Endometrial microvascular endothelial cells (primary cell): Measurements from ENCODE around the gene MBD1. TPM values are rescaled to one million over a fixed set of nuclear protein-coding genes. Genes with fewer than 3 reads are reported as not detected.
"Not testable (repeated sequence)": the region's sequence is repeated elsewhere in the genome, so short reads cannot be mapped to it uniquely, and the experiment has no call there.

Experiments
- in situ Hi-C: cut with HindIII; loops from 2 replicates; pipeline ENCODE4 v1.10.0; 2017; ENCODE audit warnings: low sequenced_read_pairs, low pct_unique_long_range_greater_than_20kb; ENCODE audit errors: inconsistent ontology term
- total RNA-seq: library from RNA; depleted of rRNA; stranded (reverse); fragments of >200 nt; gene quantifications from one replicate; pipeline ENCODE4 v1.2.3, GENCODE V29; 2015; ENCODE audit errors: inconsistent ontology term

The MBD1 gene, protein sequence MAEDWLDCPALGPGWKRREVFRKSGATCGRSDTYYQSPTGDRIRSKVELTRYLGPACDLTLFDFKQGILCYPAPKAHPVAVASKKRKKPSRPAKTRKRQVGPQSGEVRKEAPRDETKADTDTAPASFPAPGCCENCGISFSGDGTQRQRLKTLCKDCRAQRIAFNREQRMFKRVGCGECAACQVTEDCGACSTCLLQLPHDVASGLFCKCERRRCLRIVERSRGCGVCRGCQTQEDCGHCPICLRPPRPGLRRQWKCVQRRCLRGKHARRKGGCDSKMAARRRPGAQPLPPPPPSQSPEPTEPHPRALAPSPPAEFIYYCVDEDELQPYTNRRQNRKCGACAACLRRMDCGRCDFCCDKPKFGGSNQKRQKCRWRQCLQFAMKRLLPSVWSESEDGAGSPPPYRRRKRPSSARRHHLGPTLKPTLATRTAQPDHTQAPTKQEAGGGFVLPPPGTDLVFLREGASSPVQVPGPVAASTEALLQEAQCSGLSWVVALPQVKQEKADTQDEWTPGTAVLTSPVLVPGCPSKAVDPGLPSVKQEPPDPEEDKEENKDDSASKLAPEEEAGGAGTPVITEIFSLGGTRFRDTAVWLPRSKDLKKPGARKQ
- 75.1 TPM for total RNA-seq

DNA sequence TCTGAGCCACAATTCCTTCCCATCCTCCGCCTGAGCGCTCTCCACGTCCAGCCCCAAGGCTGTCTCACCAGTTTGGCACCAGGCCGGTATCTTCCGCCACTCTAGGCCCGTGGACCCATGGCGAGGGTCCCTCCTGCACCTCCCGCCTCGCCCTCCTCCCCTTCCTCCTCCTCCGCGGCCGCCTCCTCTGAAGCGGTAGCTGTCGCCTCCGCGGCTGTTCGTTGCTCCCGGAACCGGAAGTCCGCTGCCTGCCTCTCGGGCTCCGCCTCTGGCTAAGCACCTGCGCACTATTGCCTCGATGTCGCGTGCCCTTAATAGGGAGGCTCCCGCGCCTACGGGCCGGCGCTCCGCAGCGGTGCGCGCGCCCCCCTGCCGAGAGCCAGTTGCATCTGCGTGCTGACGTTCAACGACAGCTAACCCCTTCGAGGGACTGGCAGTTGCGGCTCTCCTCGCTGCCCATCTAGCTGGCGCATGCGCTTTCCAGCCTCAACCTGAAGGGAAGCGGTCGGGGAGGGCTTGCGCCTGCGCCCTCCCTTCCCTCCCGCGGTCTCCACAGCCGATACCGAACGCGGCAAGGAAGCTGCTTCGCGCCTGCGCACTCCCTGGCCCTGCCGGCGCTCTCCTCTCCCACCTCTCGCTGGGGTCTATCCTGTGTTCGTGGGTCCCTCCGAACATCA, at the start of gene MBD1:
MBD1 (minus strand) TSS at position 229 of the 677 bp plus-strand sequence. CDS start 1,531 bp downstream, outside the sequence.
- in situ Hi-C loops, result no loop called here

DNA sequence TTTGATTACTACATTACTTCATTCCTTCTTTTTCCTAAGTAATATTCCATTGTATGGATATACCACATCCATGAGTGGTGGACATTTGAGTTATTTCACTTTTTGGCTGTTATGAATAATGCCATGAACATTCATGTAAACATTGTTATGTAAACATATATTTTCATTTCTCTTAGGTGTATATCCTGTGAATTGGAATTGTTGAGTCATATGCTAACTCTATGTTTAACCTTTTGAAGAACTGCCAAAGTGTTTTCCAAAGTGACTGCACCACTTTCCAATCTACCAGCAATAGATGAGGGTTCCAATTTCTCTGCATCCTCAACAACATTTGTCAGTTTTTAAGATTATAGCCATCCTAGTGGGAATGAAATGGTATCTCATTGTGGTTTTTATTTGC, 48.9 kb upstream of the MBD1 start:
- in situ Hi-C loops, result no loop called here

DNA sequence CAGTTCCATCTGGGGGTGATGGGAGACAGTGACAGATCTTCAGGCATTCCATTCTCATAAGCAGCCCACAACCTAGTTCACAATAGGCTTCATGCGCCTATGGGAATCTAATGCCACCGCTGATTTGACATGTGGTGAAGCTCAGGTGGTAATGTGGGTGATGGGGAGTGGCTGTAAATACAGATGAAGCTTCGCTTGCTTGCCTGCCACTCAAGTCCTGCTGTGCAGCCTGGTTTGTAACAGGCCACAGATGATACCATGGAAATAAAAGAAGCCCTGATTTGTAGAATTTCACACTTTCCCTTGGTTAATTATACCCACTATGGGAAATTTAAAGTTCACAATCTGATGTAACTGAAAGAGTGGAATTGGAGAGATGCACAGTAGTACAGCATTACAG, 46.7 kb upstream of the MBD1 start:
- in situ Hi-C loops, result no loop called here

GRCh38 chr18:50320719-50321118, 39.4 kb upstream of the MBD1 start:
- in situ Hi-C loops, result no loop called here

DNA sequence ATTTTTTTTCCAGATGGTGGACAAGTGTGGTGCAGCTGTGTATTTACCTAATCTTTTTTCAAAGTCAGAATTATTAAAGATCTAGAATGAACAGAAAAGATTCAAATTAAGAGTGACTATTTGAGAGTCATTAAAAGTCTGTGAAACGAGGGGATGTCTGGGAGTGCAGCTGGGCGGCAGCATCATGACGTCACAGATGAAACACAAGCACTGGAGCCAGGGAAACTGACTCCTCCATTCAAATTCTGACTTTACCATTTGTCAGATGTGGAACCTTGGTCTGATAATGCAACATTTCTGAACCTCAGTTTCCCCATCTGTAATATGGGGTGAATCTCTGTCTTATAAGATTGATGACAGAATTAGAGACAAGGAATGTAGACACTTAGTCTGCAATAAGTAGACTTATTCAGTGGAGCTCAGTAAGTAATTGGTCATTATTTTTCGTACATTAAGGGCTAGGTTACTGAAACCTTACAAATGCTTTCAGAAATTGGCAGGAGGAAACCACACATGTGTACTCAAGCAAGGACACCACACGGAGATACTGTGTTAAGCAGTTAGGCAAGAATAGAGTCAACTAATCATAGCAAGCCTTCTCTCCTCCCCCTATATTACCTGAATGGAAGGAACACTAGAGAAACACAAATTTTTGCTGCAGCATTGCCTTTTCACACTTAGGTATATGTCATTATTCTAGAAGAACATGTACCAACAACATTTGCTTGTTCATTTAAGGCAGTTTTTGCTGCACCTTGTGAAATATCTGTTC, 34.0 kb upstream of the MBD1 start:
- in situ Hi-C loops, result no loop called here

DNA sequence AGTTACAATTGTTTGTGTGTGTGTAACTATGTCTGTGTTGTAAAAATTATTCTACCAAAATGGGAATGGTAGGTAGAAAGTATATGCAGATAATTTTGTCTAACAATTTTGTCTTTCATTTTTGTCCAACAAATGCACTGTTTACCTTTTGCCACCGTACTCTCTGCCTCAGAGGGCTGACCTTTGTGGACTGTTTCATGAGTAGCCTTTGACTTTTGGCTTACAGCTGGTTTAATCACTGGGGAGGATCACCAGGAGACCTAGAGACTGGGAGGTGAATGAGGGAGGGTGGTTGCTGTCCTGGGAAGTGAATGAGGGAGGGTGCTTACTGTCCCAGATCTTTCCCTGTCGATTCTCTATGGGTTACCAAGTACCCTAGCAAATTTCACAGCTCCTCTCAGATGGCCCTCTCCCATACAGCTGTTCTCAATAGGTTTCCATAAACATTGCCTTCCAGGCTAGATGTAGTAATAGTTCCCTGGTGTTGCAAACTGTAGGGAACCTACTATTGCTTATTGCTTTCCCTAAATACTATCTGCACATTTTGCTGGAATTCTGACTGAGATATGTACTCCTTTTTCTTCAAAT, 32.6 kb upstream of the MBD1 start:
- in situ Hi-C loops, result no loop called here

- in situ Hi-C loops, result no loop called here
These were observed 31.8 kb upstream of the MBD1 start for GRCh38 chr18:50313031-50313607.

DNA sequence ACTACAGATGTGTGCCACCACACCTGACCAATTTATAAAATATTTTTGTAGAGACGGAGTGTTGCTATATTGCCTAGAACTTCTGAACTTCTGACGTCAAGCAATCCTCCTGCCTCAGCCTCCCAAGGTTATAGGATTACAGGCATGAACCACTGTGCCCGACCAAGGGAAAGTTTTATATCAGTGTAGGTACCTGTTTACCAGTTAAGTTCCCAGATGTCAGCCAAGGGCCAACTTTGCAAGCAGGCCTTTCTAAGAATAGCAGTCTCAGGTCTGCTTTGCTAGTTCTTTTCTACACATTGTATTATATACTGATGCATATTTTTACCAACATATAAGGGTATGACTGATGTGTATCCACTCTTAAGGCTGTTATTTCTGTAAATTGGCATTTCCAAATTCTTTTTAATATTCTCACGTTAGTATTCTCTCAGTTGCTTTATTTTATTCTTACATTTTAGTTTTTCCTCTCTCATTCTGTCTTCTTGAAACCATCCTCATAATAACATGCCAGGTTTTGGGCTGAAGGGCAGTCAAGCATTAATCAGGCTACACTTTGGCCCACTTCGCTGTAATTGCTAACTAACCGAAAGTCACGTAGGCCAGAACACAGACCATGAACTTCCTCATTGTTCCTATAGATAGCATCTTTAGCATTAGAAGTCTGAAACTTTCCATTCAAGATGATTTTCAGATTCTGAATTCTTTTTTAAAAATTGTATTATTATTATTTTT, 31.1 kb upstream of the MBD1 start:
- in situ Hi-C loops, result no loop called here

- in situ Hi-C loops, result no loop called here
These were observed 30.3 kb upstream of the MBD1 start for GRCh38 chr18:50311650-50312049.

DNA sequence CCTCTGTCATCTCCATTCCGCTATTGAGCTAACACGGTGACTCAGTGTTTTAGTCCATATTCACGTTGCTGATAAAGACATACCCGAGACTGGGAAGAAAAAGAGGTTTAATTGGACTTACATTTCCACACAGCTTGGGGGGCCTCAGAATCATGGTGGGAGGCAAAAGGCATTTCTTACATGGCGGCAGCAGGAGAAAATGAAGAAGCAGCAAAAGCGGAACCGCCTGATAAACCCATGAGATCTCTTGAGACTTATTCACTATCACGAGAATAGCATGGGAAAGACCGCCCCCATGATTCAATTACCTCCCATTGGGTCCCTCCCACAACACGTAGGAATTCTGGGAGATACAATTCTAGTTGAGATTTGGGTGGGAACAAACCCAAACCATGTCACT, 28.8 kb upstream of the MBD1 start:
- in situ Hi-C loops, result no loop called here

DNA sequence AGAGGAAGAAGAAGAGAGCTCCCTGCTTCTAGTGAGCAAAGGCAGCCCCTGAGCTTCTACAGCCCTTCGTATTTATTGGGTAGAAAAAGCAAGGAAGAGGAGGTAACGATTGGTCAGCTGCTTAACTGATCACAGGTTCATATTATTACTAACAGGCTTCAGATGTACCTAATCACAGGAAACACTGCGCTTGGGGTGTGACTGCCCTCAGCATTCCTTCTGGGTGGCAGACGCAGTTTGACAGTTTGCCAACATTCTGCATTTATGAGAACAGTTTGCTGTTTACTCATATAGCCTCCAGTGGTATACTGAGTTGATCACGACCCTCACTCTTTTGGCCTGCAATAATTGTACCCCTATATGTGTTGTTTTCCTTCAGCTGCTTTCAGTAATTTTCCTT, 27.5 kb upstream of the MBD1 start:
- in situ Hi-C loops, result not testable (repeated sequence)

GRCh38 chr18:50307738-50308470, 26.6 kb upstream of the MBD1 start:
- in situ Hi-C loops, result no loop called here

GRCh38 chr18:50307400-50307737, 26.0 kb upstream of the MBD1 start:
- in situ Hi-C loops, result no loop called here

DNA sequence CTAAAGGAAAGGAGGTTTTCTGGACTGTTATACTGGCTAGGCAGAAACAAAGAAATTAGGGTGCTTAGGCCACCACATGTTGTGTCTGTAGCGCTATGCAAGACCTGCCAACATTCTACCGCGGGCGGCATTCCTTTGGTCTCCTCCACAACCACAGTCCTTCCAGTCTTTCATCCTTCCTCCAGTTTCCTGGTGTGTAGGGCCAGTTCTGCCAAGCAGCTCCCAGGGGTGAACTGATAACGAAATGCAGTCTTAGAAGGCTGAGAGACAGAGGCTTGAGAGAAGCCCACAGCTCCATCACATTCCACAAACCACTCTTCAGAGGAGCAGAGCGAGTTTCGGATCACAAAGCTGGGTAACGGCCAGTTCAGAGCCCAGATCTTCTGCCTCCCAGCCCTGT, 25.6 kb upstream of the MBD1 start:
- in situ Hi-C loops, result no loop called here

DNA sequence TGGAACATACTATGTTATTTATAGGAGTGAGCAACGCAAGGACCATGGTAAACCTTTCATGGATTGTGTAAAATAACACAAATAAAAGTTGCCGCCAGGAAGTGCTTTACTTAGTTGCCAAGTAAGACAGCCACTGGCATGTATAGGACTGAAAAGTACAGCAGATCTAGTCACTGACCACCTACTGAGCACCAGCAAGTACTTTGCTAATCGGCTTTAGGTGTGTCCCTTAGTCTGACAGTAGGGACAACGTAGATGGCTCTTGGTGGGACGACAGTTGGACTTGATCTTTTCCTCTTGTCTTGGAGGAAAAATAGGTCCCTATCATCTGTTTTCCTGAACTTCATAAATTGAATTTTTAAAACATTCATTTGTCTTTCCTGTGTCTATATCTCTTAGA, 19.8 kb upstream of the MBD1 start:
- in situ Hi-C loops, result no loop called here

GRCh38 chr18:50299626-50300388, 18.5 kb upstream of the MBD1 start:
- in situ Hi-C loops, result no loop called here
